SK-N-SH treated with all-trans-retinoic acid at 6 μM for 48 hours (cell line): ENCODE measurements around the gene PRRC2A.

Experiments
- ATAC-seq: fragments of 200-7000 bp; cut with Tn5 transposase; 3 replicates; pipeline ENCODE4 v1.9.1; 2020; ENCODE audit warnings: mild to moderate bottlenecking, moderate library complexity
- ARNTL ChIP-seq: fragments of 450-650 bp; formaldehyde crosslinking; IDR thresholded peaks from 2 replicates; pipeline ENCODE4 v1.5.0; 2020; ENCODE audit warnings: low read depth, mild to moderate bottlenecking, moderate library complexity, borderline replicate concordance
- BACH2 ChIP-seq: fragments of 250-450 bp; sonication (Bioruptor Pico); IDR thresholded peaks from 2 replicates; pipeline ENCODE4 v1.9.0; 2021; ENCODE audit warnings: mild to moderate bottlenecking, borderline replicate concordance
- CSDC2 ChIP-seq: fragments of 250-450 bp; sonication (Bioruptor Pico); IDR thresholded peaks from 2 replicates; pipeline ENCODE4 v1.5.0; 2020; ENCODE audit warnings: mild to moderate bottlenecking, moderate library complexity
- CSRNP3 ChIP-seq: fragments of 250-450 bp; sonication (Bioruptor Pico); IDR thresholded peaks from 2 replicates; pipeline ENCODE4 v1.5.1; 2021; ENCODE audit warnings: mild to moderate bottlenecking, moderate library complexity
- ESRRG ChIP-seq: fragments of 250-450 bp; sonication (Bioruptor Pico); IDR thresholded peaks from 2 replicates; pipeline ENCODE4 v1.6.1; 2021; ENCODE audit warnings: mild to moderate bottlenecking
- GLIS3 ChIP-seq: fragments of 250-450 bp; sonication (Bioruptor Pico); IDR thresholded peaks from 2 replicates; pipeline ENCODE4 v1.5.0; 2020; ENCODE audit warnings: mild to moderate bottlenecking, moderate library complexity
- ISL1 ChIP-seq: fragments of 250-450 bp; sonication (Bioruptor Pico); IDR thresholded peaks from 2 replicates; pipeline ENCODE4 v2.1.2; 2022; ENCODE audit warnings: mild to moderate bottlenecking, moderate library complexity
- OSR1 ChIP-seq: fragments of 250-450 bp; sonication (Bioruptor Pico); IDR thresholded peaks from 2 replicates; pipeline ENCODE4 v1.8.0; 2022; ENCODE audit warnings: moderate library complexity, mild to moderate bottlenecking, inconsistent platforms
- PATZ1 ChIP-seq: fragments of 250-450 bp; sonication (Bioruptor Pico); IDR thresholded peaks from 2 replicates; pipeline ENCODE4 v1.8.0; 2020; ENCODE audit warnings: mild to moderate bottlenecking, moderate library complexity, borderline replicate concordance
- POU6F1 ChIP-seq: fragments of 250-450 bp; sonication (Bioruptor Pico); IDR thresholded peaks from 2 replicates; pipeline ENCODE4 v1.8.0; 2021; ENCODE audit warnings: low read depth, mild to moderate bottlenecking, moderate library complexity, borderline replicate concordance
- PPARA ChIP-seq: fragments of 250-450 bp; sonication (Bioruptor Pico); IDR thresholded peaks from 2 replicates; pipeline ENCODE4 v1.5.0; 2020; ENCODE audit warnings: mild to moderate bottlenecking, borderline replicate concordance
- RARB ChIP-seq: fragments of 250-450 bp; sonication (Bioruptor Pico); IDR thresholded peaks from 2 replicates; pipeline ENCODE4 v1.8.0; 2021; ENCODE audit warnings: mild to moderate bottlenecking, moderate library complexity
- TCF4 ChIP-seq: fragments of 250-450 bp; sonication (Bioruptor Pico); IDR thresholded peaks from 2 replicates; pipeline ENCODE4 v1.8.0; 2021; ENCODE audit warnings: mild to moderate bottlenecking, moderate library complexity, borderline replicate concordance
- TOX ChIP-seq: fragments of 250-450 bp; sonication (Bioruptor Pico); IDR thresholded peaks from 2 replicates; pipeline ENCODE4 v1.8.0; 2021; ENCODE audit warnings: mild to moderate bottlenecking, moderate library complexity, borderline replicate concordance
- ZC3H10 ChIP-seq: fragments of 250-450 bp; sonication (Bioruptor Pico); IDR thresholded peaks from 2 replicates; pipeline ENCODE4 v1.5.1; 2021; ENCODE audit warnings: mild to moderate bottlenecking, moderate library complexity
- ZFP3 ChIP-seq: fragments of 250-450 bp; sonication (Bioruptor Pico); IDR thresholded peaks from 2 replicates; pipeline ENCODE4 v1.5.0; 2020; ENCODE audit warnings: mild to moderate bottlenecking, moderate library complexity
- ZFP30 ChIP-seq: fragments of 450-650 bp; formaldehyde crosslinking; IDR thresholded peaks from 2 replicates; pipeline ENCODE4 v1.5.0; 2022; ENCODE audit warnings: mild to moderate bottlenecking, moderate library complexity
- ZNF565 ChIP-seq: fragments of 450-650 bp; formaldehyde crosslinking; conservative IDR thresholded peaks from 2 replicates; pipeline ENCODE4 v1.5.0; 2020; ENCODE audit warnings: low read depth, mild to moderate bottlenecking, moderate library complexity
- ZNF70 ChIP-seq: fragments of 450-650 bp; formaldehyde crosslinking; IDR thresholded peaks from 2 replicates; pipeline ENCODE4 v1.5.0; 2020; ENCODE audit warnings: mild to moderate bottlenecking, moderate library complexity
- ZNF8 ChIP-seq: fragments of 450-650 bp; formaldehyde crosslinking; IDR thresholded peaks from 2 replicates; pipeline ENCODE4 v1.5.0; 2020; ENCODE audit warnings: mild to moderate bottlenecking, moderate library complexity

The PRRC2A gene

DNA sequence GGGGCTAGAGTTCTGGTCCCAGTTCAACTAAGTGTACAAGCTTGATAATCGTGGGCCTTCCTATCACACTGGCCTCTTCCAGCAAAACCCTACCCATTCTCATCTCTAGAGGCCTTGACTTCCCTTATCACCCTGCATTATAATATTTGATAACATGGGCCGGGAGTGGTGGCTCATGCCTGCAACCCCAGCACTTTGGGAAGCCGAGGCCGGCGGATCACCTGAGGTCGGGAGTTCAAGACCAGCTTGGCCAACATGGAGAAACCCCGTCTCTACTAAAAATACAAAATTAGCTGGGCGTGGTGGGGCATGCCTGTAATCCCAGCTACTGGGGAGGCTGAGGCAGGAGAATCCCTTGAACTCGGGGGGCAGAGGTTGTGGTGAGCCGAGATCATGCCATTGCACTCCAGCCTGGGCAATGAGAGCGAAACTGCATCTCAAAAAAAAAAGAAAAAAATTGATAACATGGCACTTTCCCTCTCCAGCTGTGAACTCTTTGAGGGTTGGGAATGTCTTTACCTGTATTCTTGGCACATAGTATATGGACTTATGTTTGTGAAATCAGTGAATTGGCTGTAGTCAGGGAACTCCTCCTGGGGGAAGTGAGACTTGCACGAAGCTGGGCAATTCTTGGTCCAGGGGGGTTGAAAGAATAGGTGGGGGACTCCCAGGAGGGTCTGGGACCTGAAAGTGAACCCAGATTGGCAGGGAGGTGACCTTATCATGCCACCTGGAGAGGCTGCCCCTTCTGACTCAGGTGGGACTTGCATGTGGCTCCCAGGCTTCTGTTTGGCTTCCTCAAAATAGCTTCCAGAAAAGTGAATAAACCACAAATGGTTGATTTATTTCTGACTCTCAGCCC is 41.0 kb downstream of the PRRC2A start (continued):
- TF ChIP-seq ARNTL (CRISPR knock-in tag) (no peak), RARB (CRISPR knock-in tag) (no peak)

- no peak for ATAC-seq
- TF ChIP-seq BACH2 (CRISPR knock-in tag) (no peak), OSR1 (no peak)
Measured at GRCh38 chr6:31662124-31662723, 41.7 kb downstream of the PRRC2A start.

DNA sequence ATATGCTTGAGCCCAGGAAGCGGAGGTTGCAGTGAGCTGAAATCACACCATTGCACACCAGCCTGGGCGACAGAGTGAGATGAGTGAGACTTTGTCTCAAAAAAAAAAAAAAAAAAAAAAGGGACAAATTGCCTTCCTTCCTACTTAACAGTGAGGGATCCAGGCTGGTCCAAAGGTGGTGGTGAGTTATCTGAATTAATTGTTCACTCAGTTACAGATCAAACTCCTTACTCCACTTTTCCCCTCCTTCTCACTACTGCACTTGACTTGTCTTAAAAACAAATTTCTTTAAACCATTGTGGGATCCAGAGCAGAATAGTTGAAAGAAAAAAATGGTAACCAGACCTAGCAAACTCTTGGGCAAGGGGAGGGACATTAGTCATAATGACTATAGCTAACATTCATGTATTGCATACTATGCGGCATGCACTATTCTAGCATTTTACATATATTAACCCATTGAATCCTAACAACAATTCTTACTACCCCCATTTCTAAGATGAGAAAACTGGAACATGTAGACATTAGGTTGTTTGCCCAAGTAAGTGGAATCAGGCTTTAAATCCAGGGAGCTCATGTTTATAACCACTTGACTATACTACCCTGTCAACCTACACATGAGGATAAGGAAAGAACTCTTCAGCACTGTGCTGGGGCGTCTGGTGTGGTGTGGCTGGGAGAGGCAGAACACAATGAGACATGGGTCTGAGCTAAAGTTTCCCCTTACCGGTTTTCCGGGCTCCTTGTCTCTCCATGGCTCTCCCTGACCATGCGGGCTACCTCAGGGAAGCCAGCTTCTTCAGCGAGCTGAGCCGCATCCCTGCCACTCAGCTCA is 42.8 kb downstream of the PRRC2A start:
- TF ChIP-seq TOX (CRISPR knock-in tag) (no peak), CSRNP3 (no peak), TCF4 (CRISPR knock-in tag) (no peak), ZNF70 (CRISPR knock-in tag) (no peak), ZNF565 (CRISPR knock-in tag) (no peak), PPARA (CRISPR knock-in tag) (no peak), ARNTL (CRISPR knock-in tag) (no peak), RARB (CRISPR knock-in tag) (no peak), GLIS3 (no peak), PATZ1 (no peak), OSR1 (no peak), ESRRG (no peak), ZC3H10 (CRISPR knock-in tag) (no peak), ZFP3 (CRISPR knock-in tag) (no peak), POU6F1 (CRISPR knock-in tag) (no peak), BACH2 (CRISPR knock-in tag) (no peak), ZNF8 (CRISPR knock-in tag) (no peak)
- no peak for ATAC-seq

DNA sequence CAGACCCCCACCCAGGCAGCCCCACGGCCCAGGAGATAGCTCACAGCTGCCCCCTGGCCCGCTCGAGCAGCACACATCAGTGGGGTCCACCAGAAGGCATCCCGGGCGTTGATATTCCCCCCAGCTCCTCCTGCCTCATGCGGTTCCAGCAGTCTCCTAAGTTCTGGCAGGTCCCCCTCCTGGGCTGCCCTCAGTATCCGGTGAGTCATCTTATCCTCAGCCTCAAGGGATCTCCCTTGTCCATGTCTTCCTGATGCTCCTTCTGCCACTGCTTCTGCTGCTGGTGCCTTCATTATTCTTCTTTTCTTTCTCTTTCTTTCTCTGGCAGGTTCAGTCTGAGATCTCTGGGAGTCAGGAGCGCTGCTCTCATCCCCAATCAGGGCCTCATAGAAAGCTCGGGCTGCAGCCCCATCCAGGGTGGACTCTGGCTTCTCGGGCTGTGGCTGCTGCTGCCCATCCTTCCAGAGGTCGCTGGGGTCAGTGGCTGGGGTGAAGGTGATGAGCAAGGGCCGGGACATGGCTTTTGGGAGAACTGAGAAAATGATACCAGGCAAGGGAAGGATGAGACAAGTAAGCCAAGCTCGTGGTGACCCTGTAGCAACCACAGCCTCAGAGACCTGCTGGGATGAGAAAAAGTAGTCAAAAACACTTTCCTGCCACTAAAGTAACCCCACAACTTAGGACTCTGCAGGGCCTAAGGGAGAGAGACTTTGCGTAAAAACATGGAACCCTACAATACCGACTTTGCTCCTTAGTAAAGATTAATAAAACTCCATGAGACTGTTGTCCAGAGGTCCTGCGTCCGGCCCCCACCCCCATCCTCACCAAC is 43.7 kb downstream of the PRRC2A start:
- peak; percentile 41 for ATAC-seq
- no peak for TF ChIP-seq PPARA (CRISPR knock-in tag)
- TF ChIP-seq ESRRG: no peak
- no peak for TF ChIP-seq ZC3H10 (CRISPR knock-in tag)
- TF ChIP-seq CSRNP3: no peak
- no peak for TF ChIP-seq TOX (CRISPR knock-in tag)
- no peak for TF ChIP-seq GLIS3
- no peak for TF ChIP-seq ZNF565 (CRISPR knock-in tag)
- no peak for TF ChIP-seq ISL1 (CRISPR knock-in tag)
- TF ChIP-seq ARNTL (CRISPR knock-in tag): no peak
- TF ChIP-seq OSR1: no peak
- no peak for TF ChIP-seq CSDC2
- no peak for TF ChIP-seq POU6F1 (CRISPR knock-in tag)
- no peak for TF ChIP-seq PATZ1
- TF ChIP-seq ZFP3 (CRISPR knock-in tag): no peak
- TF ChIP-seq RARB (CRISPR knock-in tag): no peak
- no peak for TF ChIP-seq TCF4 (CRISPR knock-in tag)
- no peak for TF ChIP-seq ZFP30 (CRISPR knock-in tag)
